Measurements from ENCODE around the gene OR2L8.

GRCh38 chr1:247913786-247914185, 34.9 kb upstream of the OR2L8 start:
- no peak for TF ChIP-seq CTCF (IDR thresholded peaks at IDR 0.05)
- TF ChIP-seq POLR2A (IDR thresholded peaks at IDR 0.05): no peak
- TF ChIP-seq POLR2AphosphoS5 (IDR thresholded peaks at IDR 0.05): no peak
